ENCODE measurements around the gene MUC12. TPM values are rescaled to one million over a fixed set of nuclear protein-coding genes. Genes with fewer than 3 reads are reported as not detected.

MUC12 gene
- total and polyA plus RNA-seq, 2 donors (not counting 3 experiments of a cell fraction or from before 2014, with no cell fraction given), result not detected

DNA sequence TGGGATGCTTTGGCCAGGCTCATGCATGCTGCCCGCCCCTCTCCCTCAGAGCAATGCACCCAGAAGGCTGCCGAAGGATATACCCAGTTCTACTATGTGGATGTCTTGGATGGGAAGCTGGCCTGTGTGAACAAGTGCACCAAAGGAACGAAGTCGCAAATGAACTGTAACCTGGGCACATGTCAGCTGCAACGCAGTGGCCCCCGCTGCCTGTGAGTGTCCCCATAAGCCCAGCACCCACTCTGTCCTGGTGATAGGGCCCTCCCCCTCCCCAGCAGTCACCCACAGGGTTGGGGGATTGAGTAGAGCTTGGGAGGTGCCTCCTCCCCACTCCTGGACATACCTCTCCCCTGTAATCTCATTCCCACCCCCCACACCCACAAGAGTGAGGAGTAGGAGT is 43.6 kb downstream of the MUC12 start:
- DNase-seq (ENCODE audit: low read depth, low spot score) (no peak), FAIRE-seq (no peak)
- Histone ChIP-seq H3K27me3 (ENCODE audit: control insufficient read depth in 2 of 2, insufficient read depth in 2 of 2, low read length in 2 of 2) (no peaks in the 10 kb centered on the region), H3K36me3 (ENCODE audit: control insufficient read depth in 2 of 2, extremely low read depth in 1 of 2, insufficient read depth in 2 of 2, low read length in 2 of 2) (no peaks in the 10 kb centered on the region), H4K20me1 (replicated peaks; ENCODE audit: control insufficient read depth, extremely low read depth, insufficient read depth, low read length) (no peaks in the 10 kb centered on the region), H3K27ac (ENCODE audit: insufficient read depth, low read depth, low read length) (no peak overlapping the region), H3K79me2 (ENCODE audit: control insufficient read depth, insufficient read depth, low read length) (no peaks in the 10 kb centered on the region), H3K9ac (replicated peaks; ENCODE audit: extremely low read depth, insufficient read depth, low read length) (no peak overlapping the region), H3K4me2 (ENCODE audit: insufficient read depth, low read length) (no peak overlapping the region), H2AFZ (ENCODE audit: low read depth, low read length) (no peak overlapping the region), H3K9me1 (replicated peaks; ENCODE audit: control insufficient read depth, extremely low read depth, insufficient read depth, low read length) (no peaks in the 10 kb centered on the region), H3K4me3 (replicated peaks in 1 of 3; ENCODE audit: insufficient read depth in 1 of 3, low read depth in 1 of 3, low read length in 3 of 3) (no peak overlapping the region), H3K4me1 (ENCODE audit: control insufficient read depth, extremely low read depth, insufficient read depth, low read length) (peaks cover 3% of the 10 kb centered on the region), H3K9me3 (replicated peaks; ENCODE audit: control insufficient read depth, insufficient read depth, low read length) (no peaks in the 10 kb centered on the region)
- dilution Hi-C loops (cut with MboI; ENCODE audit: extremely low pct_ligation_motif_present, low sequenced_read_pairs) (no loop called here), intact Hi-C loops (cut with micrococcal nuclease) (loop anchor here (10.0 kb wide), 1 partner anchor 48 kb away; the partner anchor contains the start of gene MUC12)
- TF ChIP-seq JUN (IDR thresholded peaks at IDR 0.05; ENCODE audit: borderline replicate concordance, insufficient read depth, insufficient read length, low read depth) (no peak), POLR2A (IDR thresholded peaks at IDR 0.05; ENCODE audit: low read depth, low read length) (no peak), GATA2 (IDR thresholded peaks at IDR 0.05; ENCODE audit: insufficient read depth, insufficient read length, low read depth, low read length) (no peak), MYC (IDR thresholded peaks at IDR 0.05; ENCODE audit: low read depth, low read length) (no peak), FOS (IDR thresholded peaks at IDR 0.05; ENCODE audit: borderline replicate concordance, insufficient read depth, low read length) (no peak), EZH2 (IDR thresholded peaks at IDR 0.05; ENCODE audit: borderline replicate concordance, low read depth, low read length, severe bottlenecking) (no peak), POLR2AphosphoS5 (IDR thresholded peaks at IDR 0.05; ENCODE audit: insufficient read depth, low read depth, low read length) (no peak)
- TF ChIP-seq, protein P1, sequence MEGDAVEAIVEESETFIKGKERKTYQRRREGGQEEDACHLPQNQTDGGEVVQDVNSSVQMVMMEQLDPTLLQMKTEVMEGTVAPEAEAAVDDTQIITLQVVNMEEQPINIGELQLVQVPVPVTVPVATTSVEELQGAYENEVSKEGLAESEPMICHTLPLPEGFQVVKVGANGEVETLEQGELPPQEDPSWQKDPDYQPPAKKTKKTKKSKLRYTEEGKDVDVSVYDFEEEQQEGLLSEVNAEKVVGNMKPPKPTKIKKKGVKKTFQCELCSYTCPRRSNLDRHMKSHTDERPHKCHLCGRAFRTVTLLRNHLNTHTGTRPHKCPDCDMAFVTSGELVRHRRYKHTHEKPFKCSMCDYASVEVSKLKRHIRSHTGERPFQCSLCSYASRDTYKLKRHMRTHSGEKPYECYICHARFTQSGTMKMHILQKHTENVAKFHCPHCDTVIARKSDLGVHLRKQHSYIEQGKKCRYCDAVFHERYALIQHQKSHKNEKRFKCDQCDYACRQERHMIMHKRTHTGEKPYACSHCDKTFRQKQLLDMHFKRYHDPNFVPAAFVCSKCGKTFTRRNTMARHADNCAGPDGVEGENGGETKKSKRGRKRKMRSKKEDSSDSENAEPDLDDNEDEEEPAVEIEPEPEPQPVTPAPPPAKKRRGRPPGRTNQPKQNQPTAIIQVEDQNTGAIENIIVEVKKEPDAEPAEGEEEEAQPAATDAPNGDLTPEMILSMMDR (IDR thresholded peaks at IDR 0.05; ENCODE audit: extremely low read depth in 1 of 2, insufficient read depth in 1 of 2, low read depth in 1 of 2, low read length in 2 of 2), result no peak
- TF ChIP-seq, protein P2, sequence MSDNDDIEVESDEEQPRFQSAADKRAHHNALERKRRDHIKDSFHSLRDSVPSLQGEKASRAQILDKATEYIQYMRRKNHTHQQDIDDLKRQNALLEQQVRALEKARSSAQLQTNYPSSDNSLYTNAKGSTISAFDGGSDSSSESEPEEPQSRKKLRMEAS (IDR thresholded peaks at IDR 0.05; ENCODE audit: insufficient read depth, insufficient read length), result no peak
- no TSS peak for BruUV-seq (replicated peaks)
- ChIA-PET POLR2A (no interaction called here), CTCF (interaction anchor here (0.7 kb wide), 1 partner anchor 47 kb away, joined by 3 read pairs; no protein-coding TSS in a partner anchor)

All from endothelial cell of umbilical vein (primary cell).